CD4-positive, alpha-beta T cell (primary cell): ENCODE measurements around the gene FSHR. TPM values are rescaled to one million over a fixed set of nuclear protein-coding genes. Genes with fewer than 3 reads are reported as not detected.

ENCODE experiments used
- ATAC-seq: fragments of 200-7000 bp; cut with Tn5 transposase; one replicate; pipeline ENCODE4 v1.10.0; 2022; ENCODE audit warnings: mild to moderate bottlenecking; ENCODE audit not compliant: poor library complexity
- CTCF ChIA-PET: fragments of 350-600 bp; sonication (Branson Sonifier 250); formaldehyde crosslinking; loops from one replicate; lab custom pipeline; 2021; ENCODE audit warnings: antibody characterized with exemption, inconsistent platforms; lab: Charles Lee
- POLR2A ChIA-PET: fragments of 350-600 bp; sonication (Branson Sonifier 250); formaldehyde crosslinking; loops from one replicate; lab custom pipeline; 2021; ENCODE audit warnings: antibody characterized with exemption, inconsistent platforms; lab: Charles Lee
- DNase-seq, 14 experiments: peaks; one replicate each; pipeline ENCODE4 v3.0.0-alpha.2; 2013 to 2020; ENCODE audit warnings: mixed read lengths in 2 of 14
- H3K27ac ChIP-seq, 2 donors: one replicate each; pipeline versions ENCODE4 v1.5.1 to v1.7.0; 2013; ENCODE audit warnings: low read length in 2 of 2, low read depth in 1 of 2, mild to moderate bottlenecking in 1 of 2
- H3K27me3 ChIP-seq, 2 experiments: 1 replicate in 1 of 2; 2 replicates in 1 of 2; pipeline versions ENCODE4 v1.6.1 to v1.7.0; 2013; ENCODE audit warnings: low read length in 2 of 2, control low read depth in 1 of 2, mild to moderate bottlenecking in 1 of 2, moderate library complexity in 1 of 2; ENCODE audit not compliant: insufficient read depth in 2 of 2, control insufficient read depth in 1 of 2
- H3K36me3 ChIP-seq: one replicate; pipeline ENCODE4 v1.6.1; 2013; ENCODE audit warnings: low read length, control low read depth; ENCODE audit not compliant: insufficient read depth
- H3K4me1 ChIP-seq: one replicate; pipeline ENCODE4 v1.6.1; 2013; ENCODE audit warnings: low read length, control low read depth; ENCODE audit not compliant: insufficient read depth
- H3K4me3 ChIP-seq: one replicate; pipeline ENCODE4 v1.5.1; 2013; ENCODE audit warnings: mild to moderate bottlenecking, low read length, moderate library complexity
- H3K9me3 ChIP-seq, 2 experiments: 1 replicate in 1 of 2; 2 replicates in 1 of 2; pipeline versions ENCODE4 v1.6.1 to v1.7.0; 2013; ENCODE audit warnings: low read length in 2 of 2, mild to moderate bottlenecking in 2 of 2, control low read depth in 1 of 2, moderate library complexity in 1 of 2; ENCODE audit not compliant: control insufficient read depth in 1 of 2, insufficient read depth in 1 of 2
- H3K27ac Mint-ChIP-seq: one replicate; pipeline ENCODE4 v1.8.0; 2020; ENCODE audit warnings: mixed read lengths
- H3K27me3 Mint-ChIP-seq: one replicate; pipeline ENCODE4 v1.8.0; 2021; ENCODE audit warnings: mixed read lengths
- H3K36me3 Mint-ChIP-seq: one replicate; pipeline ENCODE4 v1.8.0; 2021; ENCODE audit warnings: low read depth, mixed read lengths
- H3K4me1 Mint-ChIP-seq: one replicate; pipeline ENCODE4 v1.8.0; 2021; ENCODE audit warnings: low read depth, mixed read lengths
- H3K4me3 Mint-ChIP-seq: one replicate; pipeline ENCODE4 v1.8.0; 2020; ENCODE audit warnings: mild to moderate bottlenecking, mixed read lengths
- H3K9me3 Mint-ChIP-seq: one replicate; pipeline ENCODE4 v1.8.0; 2020; ENCODE audit warnings: mixed read lengths
- CTCF ChIP-seq: fragments of 200-600 bp; IDR thresholded peaks from one replicate; pipeline ENCODE4 v1.8.0; 2022; ENCODE audit warnings: antibody characterized with exemption, mild to moderate bottlenecking
- intact Hi-C, 2 experiments: fragments of 100-400 bp; cut with DNase I in 1 of 2; cut with micrococcal nuclease in 1 of 2; formaldehyde crosslinking; loops; one replicate each; pipeline versions ENCODE4 v1.15.1 to v1.9.0; 2023 to 2025; cut with DNase I, micrococcal nuclease
- total RNA-seq, 174 experiments: library from RNA in 2 of 174; stranded (reverse) in 2 of 174; gene quantifications; one replicate each; pipeline ENCODE4 v1.2.3 and lab custom pipeline; 2021 to 2026

Gene FSHR
- total RNA-seq, 2 experiments from 2014 or later = not detected

- POLR2A ChIA-PET = no interaction called here
- Histone ChIP-seq H3K36me3 (no peaks in the 10 kb centered on the region), H3K9me3 (no peaks in the 10 kb centered on the region), H3K4me3 (no peak overlapping the region), H3K27ac (no peak overlapping the region), H3K4me1 (no peaks in the 10 kb centered on the region), H3K27me3 (no peaks in the 10 kb centered on the region)
- no peaks in the 10 kb centered on the region for H3K9me3 Mint-ChIP-seq
- CTCF ChIA-PET = no interaction called here
- no peak overlapping the region for H3K4me3 Mint-ChIP-seq
- no peak for TF ChIP-seq CTCF
- intact Hi-C loops = no loop called here
- H3K27ac Mint-ChIP-seq = no peak overlapping the region
- no peaks in the 10 kb centered on the region for H3K4me1 Mint-ChIP-seq
- no peaks in the 10 kb centered on the region for H3K36me3 Mint-ChIP-seq
- H3K27me3 Mint-ChIP-seq = no peaks in the 10 kb centered on the region
- DNase-seq = no peak
- no peak for ATAC-seq
Measured at GRCh38 chr2:48980846-48981245, 173.5 kb downstream of the FSHR start.

- Histone ChIP-seq H3K4me1 (no peaks in the 10 kb centered on the region), H3K27ac (no peak overlapping the region), H3K9me3 (no peaks in the 10 kb centered on the region), H3K4me3 (no peak overlapping the region), H3K27me3 (no peaks in the 10 kb centered on the region), H3K36me3 (no peaks in the 10 kb centered on the region)
- CTCF ChIA-PET = no interaction called here
- Mint-ChIP-seq H3K9me3 (no peaks in the 10 kb centered on the region), H3K36me3 (no peaks in the 10 kb centered on the region), H3K4me3 (no peak overlapping the region), H3K4me1 (no peaks in the 10 kb centered on the region), H3K27ac (no peak overlapping the region), H3K27me3 (no peaks in the 10 kb centered on the region)
- intact Hi-C loops = no loop called here
- TF ChIP-seq CTCF = no peak
- ATAC-seq (no peak), DNase-seq (no peak)
- POLR2A ChIA-PET = no interaction called here
Measured at GRCh38 chr2:48979691-48980090, 174.6 kb downstream of the FSHR start.

GRCh38 chr2:48978131-48978530 is 176.2 kb downstream of the FSHR start:
- H3K9me3 ChIP-seq = no peaks in the 10 kb centered on the region
- H3K4me3 ChIP-seq = no peak overlapping the region
- no peaks in the 10 kb centered on the region for H3K27me3 ChIP-seq
- intact Hi-C loops = no loop called here
- H3K36me3 ChIP-seq = no peaks in the 10 kb centered on the region
- Mint-ChIP-seq H3K36me3 (no peaks in the 10 kb centered on the region), H3K4me1 (no peaks in the 10 kb centered on the region), H3K27me3 (no peaks in the 10 kb centered on the region), H3K4me3 (no peak overlapping the region), H3K27ac (no peak overlapping the region), H3K9me3 (no peaks in the 10 kb centered on the region)
- no peaks in the 10 kb centered on the region for H3K4me1 ChIP-seq
- CTCF ChIA-PET = no interaction called here
- no peak for DNase-seq
- POLR2A ChIA-PET = interaction anchor here (0.7 kb wide), 1 partner anchor 833 kb away, joined by 3 read pairs; no protein-coding TSS in a partner anchor
- no peak for ATAC-seq
- no peak for TF ChIP-seq CTCF
- no peak overlapping the region for H3K27ac ChIP-seq
